GM18511 (cell line): ENCODE results near the gene LYPD3.
"Not testable (repeated sequence)": the region's sequence is repeated elsewhere in the genome, so short reads cannot be mapped to it uniquely, and the experiment has no call there.

Experiments
- ATAC-seq: cut with Tn5 transposase; IDR thresholded peaks from one replicate; pipeline ENCODE4 v1.9.1; 2021; ENCODE audit warnings: mild to moderate bottlenecking, moderate library complexity; ENCODE audit not compliant: unreplicated experiment

Gene LYPD3

DNA sequence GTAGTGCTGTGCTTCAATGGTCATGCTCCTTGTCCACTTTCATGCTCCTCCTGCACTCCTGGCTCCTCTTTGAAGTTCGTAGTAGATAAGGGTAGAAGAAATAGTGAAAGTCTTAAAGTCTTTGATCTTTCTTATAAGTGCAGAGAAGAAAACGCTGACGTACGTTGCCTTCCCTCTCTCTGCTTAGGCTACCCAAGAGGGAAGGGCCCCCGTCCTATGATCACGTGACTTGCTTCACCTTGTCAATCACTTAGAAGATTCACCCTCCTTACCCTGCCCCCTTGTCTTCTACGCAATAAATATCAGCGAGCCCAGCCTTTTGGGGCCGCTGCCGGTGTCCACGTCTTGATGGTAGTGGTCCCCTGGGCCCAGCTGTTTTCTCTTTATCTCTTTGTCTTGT, 28.1 kb downstream of the LYPD3 start:
- not testable (repeated sequence) for ATAC-seq

DNA sequence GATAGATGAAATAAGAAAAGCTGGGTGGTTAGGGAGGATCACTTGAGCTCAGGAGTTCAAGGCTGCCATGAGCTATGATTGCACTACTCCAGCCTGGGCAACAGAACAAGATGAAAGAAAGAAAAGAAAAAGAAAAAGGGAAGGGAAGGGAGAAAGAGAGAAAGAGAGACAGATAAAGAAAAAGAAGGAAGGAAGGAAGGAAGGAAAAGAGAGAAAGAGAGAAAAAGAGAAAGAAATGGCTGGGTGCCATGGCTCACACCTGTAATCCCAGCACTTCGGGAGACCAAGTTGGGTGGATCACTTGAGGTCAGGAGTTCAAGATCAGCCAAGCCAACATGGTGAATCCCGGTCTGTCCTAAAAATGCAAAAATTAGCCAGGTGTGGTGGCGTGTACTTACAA, 29.6 kb downstream of the LYPD3 start:
- no peak for ATAC-seq

GRCh38 chr19:43433689-43434088, 31.7 kb downstream of the LYPD3 start:
- no peak for ATAC-seq

DNA sequence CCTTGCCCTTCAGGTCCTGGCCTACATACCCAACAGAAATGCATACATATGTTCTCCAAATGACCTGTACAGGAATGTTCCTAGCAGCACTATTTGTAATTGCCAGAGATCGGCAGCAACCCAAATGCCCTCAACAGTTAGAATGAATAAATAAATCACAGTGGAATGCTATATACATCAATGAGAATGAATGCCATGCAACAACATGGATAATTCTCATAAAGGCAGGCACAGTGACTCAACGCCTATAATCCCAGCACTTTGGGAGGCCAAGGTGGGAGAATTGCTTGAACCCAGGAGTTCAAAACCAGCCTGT, 32.1 kb downstream of the LYPD3 start:
- no peak for ATAC-seq

DNA sequence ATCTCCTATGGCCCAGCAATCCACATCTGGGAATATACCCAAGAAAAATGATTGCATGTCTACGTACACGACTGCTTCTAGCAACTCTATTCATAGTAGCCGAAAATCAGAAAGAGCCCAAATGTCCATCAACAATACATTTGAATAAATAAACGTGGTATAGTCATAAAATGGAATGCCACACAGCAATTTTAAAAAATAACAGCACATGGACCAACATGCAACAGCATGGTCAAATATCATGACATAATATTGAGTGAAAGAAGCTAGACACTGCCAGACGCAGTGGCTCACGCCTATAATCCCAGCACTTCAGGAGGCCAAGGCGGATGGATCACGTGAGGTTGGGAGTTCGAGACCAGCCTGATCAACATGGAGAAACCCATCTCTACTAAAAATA, 34.4 kb downstream of the LYPD3 start:
- ATAC-seq: no peak

DNA sequence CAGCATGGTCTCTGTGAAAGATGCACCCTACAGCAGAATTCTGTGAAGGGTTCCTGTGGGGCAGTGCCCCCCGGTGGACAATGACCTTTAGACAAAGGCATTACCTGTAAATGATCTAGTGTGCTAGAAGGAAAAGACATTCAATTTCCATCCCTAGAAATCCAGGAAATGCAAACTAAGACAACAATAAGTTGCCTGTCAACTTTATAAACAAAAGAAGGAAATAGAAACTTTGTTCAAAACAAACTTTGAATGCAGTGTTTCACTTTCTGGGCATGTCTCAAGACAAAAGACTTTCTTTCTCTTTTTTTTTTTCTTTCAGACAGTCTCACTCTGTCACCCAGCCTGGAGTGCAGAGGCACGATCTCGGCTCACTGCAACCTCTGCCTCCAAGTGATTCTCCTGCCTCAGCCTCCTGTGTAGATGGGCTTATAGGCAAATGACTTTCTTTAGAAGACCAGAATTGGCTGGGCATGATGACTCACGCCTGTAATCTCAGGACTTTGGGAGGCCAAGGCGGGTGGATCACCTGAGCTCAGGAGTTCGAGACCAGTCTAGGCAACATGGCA, 35.2 kb downstream of the LYPD3 start:
- no peak for ATAC-seq

- ATAC-seq: no peak
Observed at GRCh38 chr19:43429395-43429794, 36.0 kb downstream of the LYPD3 start.

GRCh38 chr19:43425567-43426392, 39.6 kb downstream of the LYPD3 start:
- no peak for ATAC-seq

GRCh38 chr19:43423779-43424178, 41.6 kb downstream of the LYPD3 start:
- ATAC-seq: no peak

DNA sequence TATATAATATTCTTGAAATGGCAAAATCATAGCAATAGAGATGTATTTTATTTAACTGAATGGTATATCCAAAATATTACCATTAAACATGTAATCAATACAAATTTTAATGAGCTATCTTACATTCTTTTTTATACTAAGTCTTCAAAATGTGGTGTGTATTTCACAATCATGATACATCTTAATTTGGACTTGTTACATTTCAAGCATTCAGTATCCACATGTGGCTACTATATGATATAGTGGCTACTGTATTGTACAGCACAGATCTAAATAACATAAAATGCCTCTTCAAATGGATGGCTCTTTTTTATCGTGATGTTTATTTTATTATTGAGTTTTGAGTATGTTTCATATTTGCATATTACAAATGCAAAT, 42.7 kb downstream of the LYPD3 start:
- no peak for ATAC-seq

GRCh38 chr19:43422000-43422688, 43.3 kb downstream of the LYPD3 start:
- ATAC-seq: no peak

GRCh38 chr19:43420954-43421353, 44.5 kb downstream of the LYPD3 start:
- no peak for ATAC-seq

- ATAC-seq: no peak
Observed at GRCh38 chr19:43416951-43417623, 48.3 kb downstream of the LYPD3 start.

DNA sequence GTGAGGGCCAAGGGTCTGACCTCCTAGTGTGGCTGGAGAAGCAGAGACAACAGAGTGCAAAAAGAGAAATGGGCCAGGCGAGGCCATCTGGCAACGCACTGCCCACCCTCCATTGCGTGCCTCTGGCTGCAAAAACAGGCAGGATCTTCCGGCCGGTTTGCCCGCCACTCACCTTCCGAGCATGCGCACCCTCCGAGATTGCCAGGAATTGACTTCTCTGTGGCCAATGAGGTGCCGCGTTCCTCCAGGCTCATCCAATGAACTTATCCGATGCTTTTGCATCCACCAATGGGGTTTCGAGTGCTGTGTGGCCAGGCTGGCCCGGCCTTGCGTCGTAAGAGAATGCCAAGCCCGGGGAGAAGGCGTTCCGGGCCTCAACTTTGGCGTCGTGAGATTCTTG, 50.9 kb downstream of the LYPD3 start, which contains the start of gene TEX101:
TEX101 (plus strand) TSS at position 337 of the 400 bp plus-strand sequence. CDS start 1,030 bp downstream, outside the sequence.
- ATAC-seq: no peak

- no peak for ATAC-seq
Observed at GRCh38 chr19:43412441-43412840, 53.0 kb downstream of the LYPD3 start.
